ENCODE results near the gene DHRS7B.

The DHRS7B gene

GRCh38 chr17:21160401-21160800 is 33.6 kb downstream of the DHRS7B start:
- DNase-seq: no peak

- DNase-seq: no peak
Observed at GRCh38 chr17:21161498-21162393, 35.0 kb downstream of the DHRS7B start.

DNA sequence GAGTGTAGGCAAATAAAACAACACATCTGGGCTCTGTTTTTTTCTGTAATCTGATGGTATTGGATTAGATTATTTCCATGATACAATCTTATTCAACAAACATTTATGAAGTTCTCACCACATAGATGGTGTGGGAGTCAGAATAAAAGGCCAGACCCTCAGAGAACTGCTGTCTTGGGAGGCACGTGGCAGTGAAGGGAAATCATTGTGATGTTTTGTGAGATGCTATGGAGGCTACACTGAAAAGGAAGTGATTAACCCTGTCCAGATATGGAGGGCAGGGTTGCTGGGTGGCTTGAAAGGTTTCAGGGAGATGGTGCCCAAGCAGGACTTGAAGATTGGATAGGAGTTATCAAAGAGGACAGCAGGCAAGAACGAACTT is 35.6 kb downstream of the DHRS7B start:
- no peak for DNase-seq

DNA sequence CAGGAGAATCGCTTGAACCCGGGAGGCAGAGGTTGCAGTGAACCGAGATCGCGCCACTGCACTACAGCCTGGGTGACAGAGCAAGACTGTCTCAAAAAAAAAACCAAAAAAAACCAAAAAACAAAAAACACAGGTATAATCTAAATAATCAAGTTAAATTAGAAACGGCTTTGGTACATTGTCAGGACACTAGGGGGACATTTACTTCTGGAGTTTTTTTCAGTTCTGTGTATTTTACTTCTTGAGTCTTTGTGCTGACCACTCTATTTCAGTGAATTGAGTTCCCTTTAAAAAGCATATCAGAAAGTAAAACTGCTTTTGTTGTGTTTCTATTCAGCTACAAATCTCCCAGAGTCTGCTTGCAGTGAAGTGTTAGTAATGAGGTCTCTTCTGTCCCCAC is 36.3 kb downstream of the DHRS7B start:
- DNase-seq: no peak

GRCh38 chr17:21164216-21164615 is 37.5 kb downstream of the DHRS7B start:
- DNase-seq: no peak

GRCh38 chr17:21164620-21165019 is 37.9 kb downstream of the DHRS7B start:
- no peak for DNase-seq

- no peak for DNase-seq
Observed at GRCh38 chr17:21165922-21166594, 39.3 kb downstream of the DHRS7B start.

DNA sequence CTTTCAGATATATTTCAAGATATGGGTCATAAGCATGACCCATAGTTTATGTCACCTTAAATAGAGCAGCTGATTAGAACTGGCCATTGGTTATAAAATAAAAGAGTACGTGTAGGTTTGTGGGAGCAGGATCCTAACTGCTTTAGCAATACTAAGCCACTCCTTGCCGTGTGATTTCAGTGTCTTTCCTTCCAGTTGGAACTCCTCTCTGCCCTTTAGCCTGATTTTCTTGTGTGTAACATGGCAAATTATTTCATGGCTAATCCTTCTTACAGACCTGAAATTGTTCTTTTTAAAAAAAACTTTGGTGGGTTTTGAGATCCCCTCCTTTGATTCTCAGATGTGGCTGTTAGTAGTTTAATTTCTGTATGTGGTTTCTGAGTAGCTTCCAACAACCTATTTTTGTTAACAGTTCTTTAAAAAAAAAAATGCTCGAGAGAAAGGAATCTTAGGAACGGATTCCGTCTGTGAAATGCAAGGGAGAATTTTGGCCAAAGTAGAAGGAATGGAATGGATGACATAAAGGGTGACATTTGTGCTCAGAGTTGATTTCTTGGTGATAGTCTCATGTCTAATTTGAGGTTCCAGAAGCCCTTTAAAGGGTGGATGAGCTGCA is 39.9 kb downstream of the DHRS7B start:
- DNase-seq: no peak

- no peak for DNase-seq
Observed at GRCh38 chr17:21167303-21167702, 40.5 kb downstream of the DHRS7B start.

DNA sequence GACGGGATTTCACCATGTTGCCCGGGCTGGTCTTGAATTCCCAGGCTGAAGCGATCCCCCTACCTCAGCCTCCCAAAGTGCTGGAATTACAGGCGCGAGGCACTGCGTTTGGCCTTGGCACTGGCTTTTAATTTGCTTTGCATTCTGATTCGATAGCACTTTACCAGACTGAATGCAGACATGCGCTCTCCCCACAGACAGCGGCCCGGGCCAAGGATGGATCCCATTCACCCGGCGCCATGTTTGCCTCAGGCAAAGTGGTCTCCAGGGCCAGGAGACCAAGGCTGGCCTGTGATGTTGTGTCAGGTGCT is 41.7 kb downstream of the DHRS7B start:
- no peak for DNase-seq

DNA sequence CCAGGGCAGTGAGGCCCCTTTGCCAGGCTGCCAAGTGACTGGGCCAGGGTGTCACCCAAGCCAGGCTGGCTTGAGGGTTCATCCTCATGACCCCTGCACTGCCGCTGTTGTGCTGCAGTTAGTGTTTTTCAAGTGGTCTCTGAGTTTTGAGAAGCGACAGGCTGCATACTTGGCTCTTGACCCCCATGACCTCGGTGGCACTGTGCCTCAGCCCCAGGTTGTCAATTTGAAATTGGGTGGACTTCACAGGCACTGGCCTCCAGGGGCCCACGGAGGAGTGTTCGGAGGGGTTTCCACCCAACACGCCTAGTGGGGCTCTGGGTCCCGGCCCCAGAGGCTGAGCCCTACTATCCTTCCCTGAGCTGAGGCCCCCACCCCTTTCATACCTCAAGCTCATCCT is 42.7 kb downstream of the DHRS7B start:
- DNase-seq: no peak

DNA sequence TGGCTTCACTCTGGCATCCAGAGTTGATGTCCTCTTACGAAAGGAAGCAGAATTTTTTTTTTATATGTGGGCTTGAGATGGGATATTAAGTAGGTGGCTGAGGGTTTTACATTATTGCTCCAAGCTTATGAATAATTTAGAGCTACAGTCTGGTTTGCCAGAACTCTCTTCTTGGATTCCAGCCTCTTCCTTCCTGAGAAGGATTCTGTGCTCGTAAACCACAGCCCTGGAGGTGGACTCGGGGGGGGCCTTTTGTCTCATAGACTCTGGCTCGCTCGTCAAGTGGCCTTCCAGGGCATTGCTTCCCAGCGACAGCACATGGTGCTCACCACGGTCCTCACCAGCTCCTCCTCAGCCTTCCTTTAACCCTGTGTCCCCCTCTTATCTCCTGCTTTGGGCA is 44.0 kb downstream of the DHRS7B start:
- DNase-seq: no peak

- no peak for DNase-seq
Observed at GRCh38 chr17:21171309-21171922, 44.7 kb downstream of the DHRS7B start.

DNA sequence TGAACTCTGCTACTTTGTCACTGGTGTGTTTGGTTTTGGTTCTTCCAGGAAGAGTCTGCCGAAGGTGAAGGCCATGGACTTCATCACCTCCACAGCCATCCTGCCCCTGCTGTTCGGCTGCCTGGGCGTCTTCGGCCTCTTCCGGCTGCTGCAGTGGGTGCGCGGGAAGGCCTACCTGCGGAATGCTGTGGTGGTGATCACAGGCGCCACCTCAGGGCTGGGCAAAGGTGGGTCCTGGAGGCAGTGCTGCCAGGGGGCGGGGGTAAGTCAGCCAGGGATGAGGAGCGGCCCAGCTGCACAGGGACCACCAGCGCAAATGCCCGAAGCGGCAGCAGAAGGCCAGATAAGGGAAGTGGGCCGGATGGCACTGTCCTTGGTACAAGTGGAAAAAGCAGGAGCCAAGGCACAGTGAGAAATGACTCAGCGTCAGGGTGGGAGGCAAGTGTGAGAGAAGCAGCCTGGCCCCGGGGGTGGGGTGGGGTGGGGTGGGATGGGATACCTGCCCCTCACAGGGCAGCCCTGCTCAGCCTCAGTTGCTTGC is 45.3 kb downstream of the DHRS7B start:
- DNase-seq: no peak

- no peak for DNase-seq
Observed at GRCh38 chr17:21172846-21173245, 46.1 kb downstream of the DHRS7B start.

DNA sequence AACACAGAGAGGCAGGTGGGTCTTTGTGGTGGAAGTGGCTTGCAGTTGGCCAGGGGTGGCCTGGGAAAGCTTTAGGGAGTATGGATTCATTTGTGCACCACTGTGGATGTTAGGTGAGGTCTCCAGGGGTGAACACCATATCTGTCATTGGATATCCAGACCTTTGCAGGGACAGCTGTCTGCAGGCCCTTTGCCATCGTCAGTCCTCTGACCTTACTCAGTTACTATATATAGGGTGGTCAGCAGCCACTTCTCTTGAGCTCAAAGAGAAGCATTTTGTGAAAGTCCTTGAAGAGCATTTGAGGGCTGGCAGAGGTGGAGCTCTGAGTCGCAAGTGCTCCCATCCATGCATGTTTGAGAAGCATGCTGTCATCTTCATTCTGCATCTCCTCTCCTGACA is 46.8 kb downstream of the DHRS7B start:
- no peak for DNase-seq

- no peak for DNase-seq
Observed at GRCh38 chr17:21174186-21174585, 47.4 kb downstream of the DHRS7B start.

DNA sequence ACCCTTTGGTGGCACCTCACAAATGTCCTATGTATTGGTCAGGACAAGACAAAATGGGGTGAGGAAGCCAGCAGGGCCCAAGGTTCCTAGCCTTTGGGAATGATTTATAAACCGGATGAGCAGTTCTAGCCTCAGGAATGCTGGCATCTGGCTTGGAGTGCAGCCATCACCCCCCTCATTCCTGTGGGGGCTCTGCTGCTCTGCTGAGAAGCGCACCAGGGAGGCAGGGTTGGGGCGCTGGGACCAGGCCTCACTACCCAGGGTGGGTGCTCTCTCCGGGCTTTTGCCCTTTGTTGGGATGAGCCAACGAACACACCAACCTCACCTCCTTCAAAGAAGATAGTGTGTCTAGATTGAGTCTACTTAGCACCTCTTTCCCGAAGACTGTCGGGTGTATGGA is 47.9 kb downstream of the DHRS7B start:
- DNase-seq: no peak

DNA sequence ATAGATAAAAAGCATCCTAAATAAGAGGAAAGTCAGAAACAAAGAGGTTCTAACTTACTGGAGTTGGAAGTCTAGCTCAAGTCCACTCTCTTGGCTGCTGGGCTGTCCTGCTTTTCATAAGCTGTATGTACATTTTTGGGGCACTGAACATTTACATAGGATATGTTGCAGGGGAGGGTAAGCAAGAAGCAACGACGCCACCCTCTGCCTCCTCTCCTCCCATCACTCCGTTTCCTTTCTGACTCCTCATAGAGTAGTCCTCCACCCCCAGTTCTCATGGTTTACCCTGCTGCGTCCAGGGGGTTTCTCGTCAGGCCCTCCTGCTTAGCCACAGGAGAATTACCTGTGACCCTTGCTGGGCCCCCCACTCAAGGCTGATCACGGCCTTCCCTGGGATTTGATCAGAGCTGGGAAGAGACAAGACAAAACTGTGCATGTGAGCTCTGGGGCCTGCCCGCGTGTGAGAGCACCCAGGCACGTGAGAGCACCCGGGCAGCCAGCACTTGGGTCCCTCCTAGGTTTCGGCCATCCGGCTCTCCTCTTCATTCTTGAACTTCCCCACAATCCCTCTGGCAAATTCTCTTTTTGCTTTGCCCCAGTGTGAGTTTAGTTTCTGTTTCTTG is 50.1 kb downstream of the DHRS7B start:
- DNase-seq: no peak

- DNase-seq: no peak
Observed at GRCh38 chr17:21177401-21177800, 50.6 kb downstream of the DHRS7B start.

DNA sequence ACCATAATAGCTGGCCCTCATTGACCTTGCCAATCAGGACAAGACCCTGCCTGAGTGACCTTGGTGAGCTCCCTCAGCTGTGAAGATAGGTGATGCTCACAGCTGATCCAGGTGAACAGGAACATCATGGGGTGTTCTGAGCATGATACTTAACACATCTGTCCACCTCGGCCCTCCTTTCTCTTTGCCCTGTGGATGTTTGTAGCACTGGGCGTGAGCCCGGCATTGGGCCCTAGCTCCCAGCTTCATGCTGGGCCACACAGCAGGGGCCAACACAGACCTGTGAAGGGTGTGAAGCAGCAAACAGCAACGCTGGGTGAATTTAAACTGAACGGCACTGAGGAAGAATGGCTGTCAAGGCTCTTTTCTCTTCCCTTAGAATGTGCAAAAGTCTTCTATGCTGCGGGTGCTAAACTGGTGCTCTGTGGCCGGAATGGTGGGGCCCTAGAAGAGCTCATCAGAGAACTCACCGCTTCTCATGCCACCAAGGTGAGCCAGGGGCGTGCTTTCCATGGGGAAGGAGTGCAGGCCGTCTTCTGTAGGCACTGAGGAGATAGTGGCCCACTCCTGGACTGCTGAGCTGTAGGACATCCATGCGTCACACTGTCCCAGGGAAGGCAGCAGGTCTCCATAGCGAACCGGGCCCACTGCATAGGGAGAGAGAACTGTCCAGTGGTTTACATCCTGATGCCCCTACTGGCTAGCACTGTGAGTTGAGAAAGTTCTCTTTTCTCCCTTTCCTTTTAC is 51.3 kb downstream of the DHRS7B start:
- no peak for DNase-seq

DNA sequence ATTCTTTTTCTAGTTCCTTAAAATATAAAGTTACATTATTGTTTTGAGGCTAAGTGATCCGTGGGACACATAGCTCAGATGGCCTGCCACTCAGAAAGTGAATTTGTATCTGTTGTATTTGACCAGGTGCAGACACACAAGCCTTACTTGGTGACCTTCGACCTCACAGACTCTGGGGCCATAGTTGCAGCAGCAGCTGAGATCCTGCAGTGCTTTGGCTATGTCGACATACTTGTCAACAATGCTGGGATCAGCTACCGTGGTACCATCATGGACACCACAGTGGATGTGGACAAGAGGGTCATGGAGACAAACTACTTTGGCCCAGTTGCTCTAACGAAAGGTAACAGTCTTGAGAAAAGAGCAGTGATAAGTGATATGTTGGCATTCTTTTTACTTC is 56.7 kb downstream of the DHRS7B start:
- no peak for DNase-seq

Data from effector CD8-positive, alpha-beta T cell (primary cell).